ENCODE data around the gene NSUN3. TPM values are rescaled to one million over a fixed set of nuclear protein-coding genes. Genes with fewer than 3 reads are reported as not detected.

Gene NSUN3
- total RNA-seq, 1 donor from 2014 or later: 18.0 TPM

DNA sequence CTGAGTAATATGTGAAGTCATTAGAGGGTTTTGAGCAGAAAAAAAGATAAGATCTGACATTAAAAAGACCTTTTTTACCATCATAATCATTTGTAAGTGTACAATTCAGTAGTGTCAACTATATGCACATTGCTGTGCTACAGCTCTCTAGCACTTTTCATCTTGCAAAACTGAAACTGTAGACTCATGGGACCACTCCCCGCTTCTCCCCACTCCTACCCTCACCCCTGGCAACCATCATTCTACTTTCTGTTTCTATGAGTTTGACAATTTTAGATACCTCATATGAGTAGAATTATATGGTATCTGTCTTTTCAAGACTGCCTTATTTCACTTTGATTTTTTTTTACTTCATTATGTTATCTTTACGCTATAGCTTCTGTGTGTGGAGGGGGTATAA is 112.8 kb downstream of the NSUN3 start:
- H3K4me3 ChIP-seq: no peak overlapping the region
- H3K9me3 ChIP-seq: no peaks in the 10 kb centered on the region
- ATAC-seq (no peak), DNase-seq (no peak)
- intact Hi-C loops (cut with DNase I): no loop called here
- no peaks in the 10 kb centered on the region for H3K36me3 ChIP-seq
- TF ChIP-seq, protein P1, sequence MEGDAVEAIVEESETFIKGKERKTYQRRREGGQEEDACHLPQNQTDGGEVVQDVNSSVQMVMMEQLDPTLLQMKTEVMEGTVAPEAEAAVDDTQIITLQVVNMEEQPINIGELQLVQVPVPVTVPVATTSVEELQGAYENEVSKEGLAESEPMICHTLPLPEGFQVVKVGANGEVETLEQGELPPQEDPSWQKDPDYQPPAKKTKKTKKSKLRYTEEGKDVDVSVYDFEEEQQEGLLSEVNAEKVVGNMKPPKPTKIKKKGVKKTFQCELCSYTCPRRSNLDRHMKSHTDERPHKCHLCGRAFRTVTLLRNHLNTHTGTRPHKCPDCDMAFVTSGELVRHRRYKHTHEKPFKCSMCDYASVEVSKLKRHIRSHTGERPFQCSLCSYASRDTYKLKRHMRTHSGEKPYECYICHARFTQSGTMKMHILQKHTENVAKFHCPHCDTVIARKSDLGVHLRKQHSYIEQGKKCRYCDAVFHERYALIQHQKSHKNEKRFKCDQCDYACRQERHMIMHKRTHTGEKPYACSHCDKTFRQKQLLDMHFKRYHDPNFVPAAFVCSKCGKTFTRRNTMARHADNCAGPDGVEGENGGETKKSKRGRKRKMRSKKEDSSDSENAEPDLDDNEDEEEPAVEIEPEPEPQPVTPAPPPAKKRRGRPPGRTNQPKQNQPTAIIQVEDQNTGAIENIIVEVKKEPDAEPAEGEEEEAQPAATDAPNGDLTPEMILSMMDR (IDR thresholded peaks at IDR 0.05): no peak
- H3K27ac ChIP-seq: no peak overlapping the region
- H3K4me1 ChIP-seq: no peaks in the 10 kb centered on the region
- H3K27me3 ChIP-seq (ENCODE audit: low read depth): no peaks in the 10 kb centered on the region

GRCh38 chr3:94176988-94177745 is 114.3 kb downstream of the NSUN3 start:
- TF ChIP-seq, protein P1 (IDR thresholded peaks at IDR 0.05): no peak

More at GRCh38 chr3:94176988-94177745, 114.3 kb downstream of the NSUN3 start:
- Histone ChIP-seq H3K4me1 (no peaks in the 10 kb centered on the region), H3K9me3 (no peaks in the 10 kb centered on the region), H3K36me3 (no peaks in the 10 kb centered on the region), H3K27ac (no peak overlapping the region), H3K27me3 (ENCODE audit: low read depth) (no peaks in the 10 kb centered on the region), H3K4me3 (no peak overlapping the region)
- DNase-seq: no peak
- intact Hi-C loops (cut with DNase I): no loop called here
- no peak for ATAC-seq

Other genes starting within 250 kb of the NSUN3 start
- 49.5 TPM for gene PROS1, start 89.2 kb upstream of the NSUN3 start, total RNA-seq
- gene ARL13B, start 82.9 kb upstream of the NSUN3 start, total RNA-seq: 21.1 TPM
- 3.8 TPM for gene STX19, start 34.5 kb upstream of the NSUN3 start, total RNA-seq
- gene DHFR2, start 145 bp upstream of the NSUN3 start, total RNA-seq: 9.2 TPM